Measurements from ENCODE around the gene RAMP1.

DNA sequence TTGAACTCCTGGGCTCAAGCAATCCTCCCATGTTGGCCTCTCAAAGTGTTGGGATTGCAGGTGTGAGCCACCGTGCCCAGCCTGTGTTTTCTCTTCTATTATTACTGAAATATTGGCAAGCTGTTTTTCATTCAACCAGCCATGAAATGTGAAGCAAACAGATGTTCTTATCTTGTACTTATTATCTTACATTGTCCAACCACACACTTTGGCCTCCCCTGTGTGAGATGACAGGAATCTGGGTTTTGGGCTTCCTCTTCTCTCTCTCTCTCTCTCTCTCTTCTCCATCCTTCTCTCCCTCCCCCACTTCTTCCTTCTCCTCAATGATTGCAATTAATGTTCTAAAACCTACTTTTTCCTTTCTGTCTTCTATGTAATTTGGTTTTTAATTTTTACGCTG is 33.1 kb downstream of the RAMP1 start:
- TF ChIP-seq POLR2A (IDR thresholded peaks at IDR 0.05): no peak
- TF ChIP-seq, protein P1, sequence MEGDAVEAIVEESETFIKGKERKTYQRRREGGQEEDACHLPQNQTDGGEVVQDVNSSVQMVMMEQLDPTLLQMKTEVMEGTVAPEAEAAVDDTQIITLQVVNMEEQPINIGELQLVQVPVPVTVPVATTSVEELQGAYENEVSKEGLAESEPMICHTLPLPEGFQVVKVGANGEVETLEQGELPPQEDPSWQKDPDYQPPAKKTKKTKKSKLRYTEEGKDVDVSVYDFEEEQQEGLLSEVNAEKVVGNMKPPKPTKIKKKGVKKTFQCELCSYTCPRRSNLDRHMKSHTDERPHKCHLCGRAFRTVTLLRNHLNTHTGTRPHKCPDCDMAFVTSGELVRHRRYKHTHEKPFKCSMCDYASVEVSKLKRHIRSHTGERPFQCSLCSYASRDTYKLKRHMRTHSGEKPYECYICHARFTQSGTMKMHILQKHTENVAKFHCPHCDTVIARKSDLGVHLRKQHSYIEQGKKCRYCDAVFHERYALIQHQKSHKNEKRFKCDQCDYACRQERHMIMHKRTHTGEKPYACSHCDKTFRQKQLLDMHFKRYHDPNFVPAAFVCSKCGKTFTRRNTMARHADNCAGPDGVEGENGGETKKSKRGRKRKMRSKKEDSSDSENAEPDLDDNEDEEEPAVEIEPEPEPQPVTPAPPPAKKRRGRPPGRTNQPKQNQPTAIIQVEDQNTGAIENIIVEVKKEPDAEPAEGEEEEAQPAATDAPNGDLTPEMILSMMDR (IDR thresholded peaks at IDR 0.05): no peak
